ENCODE results near the gene ULK3.

GRCh38 chr15:74889390-74889882, 46.5 kb upstream of the ULK3 start:
- TF ChIP-seq CTCF (IDR thresholded peaks at IDR 0.05), result no peak
- TF ChIP-seq POLR2A (IDR thresholded peaks at IDR 0.05), result no peak
- TF ChIP-seq EP300 (IDR thresholded peaks at IDR 0.05), result no peak
